ENCODE results near the gene PRDM11.

PRDM11 gene

DNA sequence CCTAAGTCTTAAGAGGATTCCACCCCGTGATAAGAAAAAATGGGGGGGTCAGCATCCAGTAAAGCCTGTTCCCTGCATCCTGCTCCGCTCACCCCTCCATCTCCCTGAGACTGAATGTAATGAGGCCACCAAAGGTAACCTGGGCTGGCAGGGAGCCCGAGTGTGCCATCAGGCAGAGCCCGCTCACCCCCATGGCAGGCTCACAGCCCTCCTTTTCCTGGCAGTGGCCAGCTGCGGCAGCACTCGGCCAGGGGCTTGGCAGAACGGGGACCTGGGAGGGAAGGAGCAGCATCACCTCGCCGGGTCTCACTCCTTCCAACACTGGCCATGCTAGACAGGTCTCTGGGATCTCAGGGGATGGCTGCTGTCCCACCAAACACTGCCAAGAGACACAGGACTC is 64.4 kb downstream of the PRDM11 start:
- no peak for DNase-seq (ENCODE audit: low read depth)

DNA sequence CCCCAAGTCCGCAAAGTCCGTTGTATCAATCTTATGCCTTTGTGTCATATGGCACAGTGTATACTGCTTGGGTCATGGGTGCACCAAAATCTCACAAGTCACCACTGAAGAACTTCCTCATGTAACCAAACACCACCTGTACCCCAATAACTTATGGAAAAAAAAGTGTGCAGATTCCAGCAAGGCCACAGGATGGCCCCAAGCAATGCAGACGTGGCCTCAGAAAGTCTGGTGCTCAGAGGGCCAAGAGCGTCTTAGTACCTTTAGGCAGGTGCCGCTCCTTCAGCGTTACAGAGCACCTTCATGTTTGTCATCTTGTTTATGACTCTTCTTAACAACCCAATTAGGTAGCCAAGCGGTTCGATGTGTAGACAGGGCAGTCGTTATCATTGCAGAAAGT is 65.3 kb downstream of the PRDM11 start:
- no peak for DNase-seq (ENCODE audit: low read depth)

DNA sequence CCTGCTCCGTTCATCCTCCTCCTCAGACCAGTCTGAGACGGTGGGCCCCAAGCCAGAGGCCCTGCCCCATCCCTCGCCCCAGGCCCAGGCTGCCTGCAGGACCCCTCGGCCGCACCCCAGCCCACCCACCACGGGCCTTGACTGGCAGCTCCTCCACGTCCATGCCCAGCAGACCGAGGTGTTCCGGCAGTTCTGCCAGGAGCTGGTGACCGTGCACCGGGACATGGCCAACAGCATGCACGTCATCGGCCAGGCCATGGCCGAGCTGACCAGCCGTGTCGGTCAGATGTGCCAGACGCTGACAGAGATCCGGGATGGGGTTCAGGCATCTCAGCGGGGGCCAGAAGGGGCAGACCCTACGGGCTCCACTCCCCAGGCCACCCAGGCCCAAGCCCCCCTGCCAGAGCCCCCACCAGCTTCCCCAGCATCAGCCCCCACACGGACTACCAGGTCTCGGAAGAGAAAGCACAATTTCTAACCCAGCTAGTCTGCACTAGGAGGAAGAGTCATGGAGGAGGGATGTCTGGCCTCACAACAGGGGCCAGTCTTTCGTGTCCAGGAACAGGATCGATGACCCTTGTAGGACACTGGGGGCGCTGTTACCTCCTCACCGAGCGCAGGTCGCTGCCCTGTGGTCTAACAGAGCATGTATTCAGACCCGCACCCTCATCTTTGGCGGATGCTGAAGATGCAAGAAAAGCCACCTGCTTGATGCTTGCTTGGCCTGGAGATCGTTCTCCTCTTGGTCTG is 66.3 kb downstream of the PRDM11 start:
- no peak for DNase-seq (ENCODE audit: low read depth)

DNA sequence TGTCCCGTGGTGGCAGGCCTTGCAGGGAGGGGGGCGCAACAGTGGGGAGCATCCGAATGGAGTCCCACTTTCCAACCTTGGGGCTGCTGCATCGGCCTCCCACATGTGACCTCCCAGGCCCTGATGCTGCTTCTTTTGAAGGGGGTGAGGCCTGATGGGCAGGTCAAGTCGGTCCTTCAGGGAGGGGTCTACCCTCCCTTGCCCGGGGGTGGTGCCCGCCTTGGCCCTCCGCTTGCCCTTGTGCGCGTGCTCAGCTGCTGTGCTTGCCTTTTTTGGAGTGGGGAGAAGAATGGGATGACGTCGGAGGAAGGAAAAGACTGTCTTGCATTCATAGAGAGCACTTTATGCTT is 66.9 kb downstream of the PRDM11 start:
- no peak for DNase-seq (ENCODE audit: low read depth)

DNA sequence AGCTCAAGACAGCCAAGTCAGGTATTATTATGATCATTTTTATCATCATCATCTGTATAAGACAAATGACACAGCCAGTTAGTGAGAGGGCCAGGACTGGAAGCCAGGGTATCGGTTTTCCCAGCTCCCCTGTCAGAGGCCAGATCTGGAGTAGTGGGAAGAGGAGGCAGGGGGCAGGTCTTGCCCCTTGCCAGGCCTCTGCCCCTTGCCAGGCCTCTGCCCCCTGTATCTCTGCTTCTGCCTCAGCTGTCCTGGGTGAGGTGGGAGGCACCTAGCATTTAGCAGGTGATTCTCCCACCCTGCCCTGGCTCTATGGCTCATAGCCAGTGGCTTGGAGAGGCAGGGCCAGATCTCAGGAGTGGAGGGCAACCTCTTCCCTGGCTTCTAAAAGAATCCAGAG is 67.3 kb downstream of the PRDM11 start:
- no peak for DNase-seq (ENCODE audit: low read depth)

DNA sequence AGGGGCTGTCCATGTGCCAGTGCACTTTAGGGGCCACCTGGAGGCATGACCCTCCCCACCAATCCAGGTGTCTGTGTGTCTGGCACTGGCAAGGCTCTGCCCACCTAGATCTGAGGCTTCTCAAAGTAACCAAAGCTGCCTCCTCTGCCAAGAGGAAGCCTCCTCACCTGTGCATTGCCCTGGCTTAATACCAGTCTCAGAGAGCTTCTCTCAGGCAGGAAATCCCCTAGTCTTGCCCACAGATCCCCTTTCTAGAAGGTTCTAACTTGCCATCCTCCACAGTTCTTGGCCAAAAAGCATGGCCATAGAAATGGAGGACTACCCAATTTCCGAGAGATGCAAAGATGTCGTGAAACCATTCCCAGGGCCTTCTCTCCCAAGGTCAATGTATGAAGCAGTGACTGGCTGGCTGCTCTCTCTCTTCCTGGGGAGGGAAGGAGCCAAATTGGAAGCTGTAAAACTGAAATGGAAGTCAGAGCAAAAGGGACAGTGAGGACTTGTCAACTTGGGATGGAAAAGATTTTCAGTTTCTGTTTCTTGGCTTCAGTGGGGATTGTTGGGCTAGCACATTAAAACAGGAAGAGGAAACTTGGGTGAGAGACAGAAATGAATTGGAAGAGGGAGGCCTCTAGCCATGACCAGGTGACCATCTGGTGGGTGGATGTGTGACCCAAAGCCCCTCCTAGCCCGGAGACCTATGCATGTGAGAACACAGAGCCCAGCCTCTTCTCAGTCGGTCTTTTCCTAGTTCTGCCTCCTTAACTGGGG is 68.8 kb downstream of the PRDM11 start:
- DNase-seq (ENCODE audit: low read depth) = no peak

DNA sequence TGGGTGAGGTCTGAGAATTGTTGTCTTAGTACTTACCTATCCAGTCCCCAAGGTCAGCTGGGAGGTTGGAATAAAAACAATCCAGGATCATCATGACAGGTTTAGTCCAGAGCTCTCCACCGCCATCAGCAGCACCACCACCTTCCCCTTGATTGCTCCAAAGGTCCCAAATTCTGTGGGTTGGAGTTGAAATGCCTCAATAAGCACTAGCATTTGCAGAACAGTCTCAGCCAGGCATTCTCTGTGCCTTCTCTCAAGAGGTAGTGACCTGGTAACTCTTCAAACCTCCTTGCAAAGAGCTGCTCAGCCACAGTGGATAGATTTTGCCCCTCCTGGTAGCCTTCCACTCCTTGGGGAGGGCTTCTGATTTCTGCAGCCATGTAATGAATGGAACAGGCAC is 69.6 kb downstream of the PRDM11 start:
- DNase-seq (ENCODE audit: low read depth) = no peak

DNA sequence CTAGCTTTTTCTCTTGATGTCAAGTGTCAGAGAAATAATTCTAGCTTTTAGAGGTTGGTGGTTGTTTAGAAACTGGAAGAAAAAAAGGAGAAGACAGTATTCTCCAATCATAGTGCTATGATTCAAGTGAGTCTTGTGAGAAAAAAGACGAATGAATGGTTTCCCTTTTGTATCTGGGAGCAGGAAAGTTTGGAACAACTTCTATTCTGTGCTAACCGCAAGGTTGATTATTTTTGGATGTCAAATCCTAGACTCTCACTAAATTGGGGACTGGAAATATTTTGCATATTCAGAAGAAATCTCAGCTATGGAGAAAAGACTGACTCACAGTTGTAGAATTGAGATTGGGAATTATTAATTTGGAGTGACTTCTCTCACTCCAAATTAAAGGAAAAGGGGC is 70.5 kb downstream of the PRDM11 start:
- DNase-seq (ENCODE audit: low read depth) = no peak

DNA sequence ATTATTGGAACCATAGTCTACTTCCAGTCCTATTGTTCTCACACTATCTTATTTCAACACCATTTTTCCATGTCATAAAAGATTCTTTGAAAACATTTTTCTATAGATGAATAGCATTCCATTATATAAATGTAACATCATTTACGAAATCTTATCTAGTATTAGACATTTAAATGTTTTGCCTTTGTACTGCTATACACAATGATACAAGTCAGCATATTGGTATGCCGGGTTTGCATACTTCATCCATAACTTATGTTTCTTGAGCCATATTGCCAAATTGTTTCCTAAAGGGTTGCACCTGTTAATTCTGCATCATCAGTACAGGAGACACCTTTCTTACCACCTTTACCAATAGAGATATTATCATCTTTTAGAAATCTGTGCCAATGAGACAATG is 71.6 kb downstream of the PRDM11 start:
- DNase-seq (ENCODE audit: low read depth) = no peak

DNA sequence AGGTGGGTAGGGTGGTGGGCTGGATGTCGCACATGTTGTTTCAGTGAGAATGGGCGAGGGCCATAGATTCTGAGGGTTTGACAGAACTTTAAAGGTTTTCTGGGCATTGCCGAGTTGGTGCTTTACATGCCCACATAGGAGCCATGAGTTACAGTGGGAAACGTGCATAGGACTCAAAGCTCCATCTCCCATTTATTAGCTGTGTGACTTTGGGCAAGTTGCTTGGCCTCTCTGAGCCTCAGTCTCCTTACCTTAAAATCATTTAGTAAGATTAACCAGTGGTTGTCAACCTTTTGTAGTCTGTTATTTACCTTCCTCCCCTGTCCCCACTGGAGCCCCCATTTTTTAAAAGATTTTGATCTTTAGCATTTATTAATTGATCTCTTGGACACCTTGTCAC is 72.3 kb downstream of the PRDM11 start:
- no peak for DNase-seq (ENCODE audit: low read depth)

DNA sequence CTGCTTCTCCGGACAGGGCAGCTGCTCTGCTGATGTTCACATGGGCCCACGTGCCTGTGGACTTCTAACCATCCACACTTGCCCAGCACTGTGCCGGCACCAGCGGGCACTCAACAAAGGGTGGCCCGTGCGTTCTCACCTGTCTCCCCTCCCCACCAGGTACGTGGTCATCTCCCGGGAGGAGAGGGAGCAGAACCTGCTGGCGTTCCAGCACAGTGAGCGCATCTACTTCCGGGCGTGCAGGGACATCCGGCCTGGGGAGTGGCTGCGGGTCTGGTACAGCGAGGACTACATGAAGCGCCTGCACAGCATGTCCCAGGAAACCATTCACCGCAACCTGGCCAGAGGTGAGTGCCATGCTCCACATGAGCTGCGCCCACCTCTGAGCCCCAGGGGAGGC is 73.0 kb downstream of the PRDM11 start:
- DNase-seq (ENCODE audit: low read depth) = no peak

DNA sequence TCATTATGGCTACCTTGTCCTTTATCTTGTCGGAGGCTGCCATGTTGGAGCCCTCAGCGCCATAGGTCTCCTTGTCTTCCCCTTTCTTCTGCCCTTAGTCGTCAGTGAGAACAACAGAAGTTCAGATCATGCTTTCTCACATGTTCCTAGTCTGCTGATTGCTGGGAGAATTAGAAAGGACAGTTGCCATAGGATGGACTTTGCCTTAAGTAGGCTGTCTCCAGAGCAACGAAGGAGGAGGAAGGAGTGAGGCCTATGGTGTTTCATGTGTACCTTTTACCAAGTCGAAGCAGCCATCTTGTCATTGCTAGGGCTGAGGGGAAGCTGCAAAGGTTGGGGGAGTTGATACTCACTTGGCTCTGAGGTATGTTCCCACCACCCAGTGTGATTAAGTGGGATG is 77.1 kb downstream of the PRDM11 start:
- no peak for DNase-seq (ENCODE audit: low read depth)

DNA sequence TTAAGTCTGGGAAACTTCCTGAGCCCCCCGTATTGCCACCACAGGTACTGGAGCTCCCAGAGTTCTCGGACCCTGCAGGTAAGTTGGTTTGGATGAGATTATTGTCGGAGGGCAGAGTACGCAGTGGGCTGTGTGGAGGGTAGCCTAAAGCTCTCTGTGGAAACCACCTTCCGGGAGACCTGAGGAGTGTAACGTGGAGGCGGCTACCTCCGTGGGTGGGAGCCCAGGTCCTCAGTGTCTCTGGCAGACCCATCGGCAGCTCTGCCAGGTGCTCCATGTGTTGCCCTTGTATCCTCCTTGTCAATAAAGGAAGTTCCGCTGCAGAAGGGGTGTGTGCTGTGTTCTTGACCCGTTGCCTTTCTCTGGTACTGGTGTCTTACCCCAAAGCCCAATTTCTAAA is 78.3 kb downstream of the PRDM11 start:
- DNase-seq (ENCODE audit: low read depth) = no peak

DNA sequence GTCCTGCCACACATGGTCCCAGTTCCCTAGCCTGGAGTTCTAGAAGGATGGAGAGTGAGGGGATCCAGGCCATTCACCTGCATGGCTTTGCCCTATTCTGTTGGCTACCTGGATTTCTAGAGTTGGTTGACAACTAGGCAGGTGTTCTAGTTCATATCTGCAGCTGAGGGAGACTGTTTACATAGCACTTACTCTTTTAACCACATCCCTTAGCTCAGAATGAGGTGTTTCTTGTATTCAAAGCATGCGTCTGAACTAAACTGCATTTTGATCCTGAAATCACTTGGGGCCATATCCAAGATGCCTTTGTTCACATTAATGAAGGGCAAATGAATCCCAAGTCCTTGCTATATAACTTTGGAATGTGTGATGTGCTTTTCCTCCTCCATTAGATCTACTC is 78.8 kb downstream of the PRDM11 start:
- no peak for DNase-seq (ENCODE audit: low read depth)

DNA sequence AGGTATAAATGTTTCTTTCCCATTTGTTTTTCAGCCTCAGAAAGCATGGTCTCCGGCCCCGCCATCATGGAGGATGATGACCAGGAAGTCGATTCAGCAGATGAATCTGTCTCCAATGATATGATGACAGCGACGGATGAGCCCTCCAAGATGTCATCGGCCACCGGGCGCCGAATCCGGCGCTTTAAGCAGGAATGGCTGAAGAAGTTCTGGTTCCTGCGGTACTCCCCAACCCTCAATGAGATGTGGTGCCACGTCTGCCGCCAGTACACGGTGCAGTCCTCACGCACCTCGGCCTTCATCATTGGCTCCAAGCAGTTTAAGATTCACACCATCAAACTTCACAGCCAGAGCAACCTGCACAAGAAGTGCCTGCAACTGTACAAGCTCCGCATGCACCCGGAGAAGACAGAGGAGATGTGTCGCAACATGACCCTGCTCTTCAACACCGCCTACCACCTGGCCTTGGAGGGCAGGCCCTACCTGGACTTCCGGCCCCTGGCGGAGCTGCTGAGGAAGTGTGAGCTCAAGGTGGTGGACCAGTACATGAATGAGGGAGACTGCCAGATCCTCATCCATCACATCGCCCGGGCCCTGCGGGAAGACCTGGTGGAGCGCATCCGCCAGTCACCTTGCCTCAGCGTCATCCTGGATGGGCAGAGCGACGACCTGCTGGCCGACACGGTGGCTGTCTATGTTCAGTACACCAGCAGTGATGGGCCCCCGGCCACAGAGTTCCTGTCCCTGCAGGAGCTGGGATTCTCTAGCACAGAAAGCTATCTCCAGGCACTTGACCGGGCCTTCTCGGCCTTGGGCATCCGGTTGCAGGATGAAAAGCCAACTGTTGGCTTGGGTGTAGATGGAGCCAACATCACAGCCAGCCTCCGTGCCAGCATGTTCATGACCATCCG is 79.8 kb downstream of the PRDM11 start:
- DNase-seq (ENCODE audit: low read depth) = no peak

DNA sequence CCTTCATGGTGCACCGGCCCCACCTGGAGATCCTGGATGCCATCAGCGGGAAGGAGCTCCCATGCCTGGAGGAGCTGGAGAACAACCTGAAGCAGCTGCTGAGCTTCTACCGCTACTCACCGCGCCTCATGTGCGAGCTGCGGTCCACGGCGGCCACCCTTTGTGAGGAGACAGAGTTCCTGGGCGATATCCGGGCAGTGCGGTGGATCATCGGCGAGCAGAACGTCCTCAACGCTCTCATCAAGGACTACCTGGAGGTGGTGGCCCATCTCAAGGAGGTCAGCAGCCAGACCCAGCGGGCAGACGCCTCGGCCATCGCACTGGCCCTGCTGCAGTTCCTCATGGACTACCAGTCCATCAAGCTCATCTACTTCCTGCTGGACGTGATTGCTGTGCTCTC is 80.5 kb downstream of the PRDM11 start:
- DNase-seq (ENCODE audit: low read depth) = no peak

DNA sequence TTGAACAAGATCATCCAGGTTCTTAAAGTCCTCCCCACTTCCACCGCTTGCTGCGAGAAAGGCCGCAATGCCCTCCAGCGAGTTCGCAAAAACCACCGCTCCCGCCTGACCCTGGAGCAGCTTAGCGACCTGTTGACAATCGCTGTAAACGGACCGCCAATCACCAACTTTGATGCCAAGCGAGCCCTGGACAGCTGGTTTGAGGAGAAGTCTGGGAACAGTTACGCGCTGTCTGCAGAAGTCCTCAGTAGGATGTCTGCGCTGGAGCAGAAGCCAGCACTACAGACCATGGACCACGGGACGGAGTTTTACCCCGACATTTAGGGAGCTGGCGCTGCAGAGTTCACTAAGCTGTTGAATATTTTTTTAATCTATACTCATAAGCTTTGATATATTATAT is 81.4 kb downstream of the PRDM11 start:
- DNase-seq (ENCODE audit: low read depth) = no peak

DNA sequence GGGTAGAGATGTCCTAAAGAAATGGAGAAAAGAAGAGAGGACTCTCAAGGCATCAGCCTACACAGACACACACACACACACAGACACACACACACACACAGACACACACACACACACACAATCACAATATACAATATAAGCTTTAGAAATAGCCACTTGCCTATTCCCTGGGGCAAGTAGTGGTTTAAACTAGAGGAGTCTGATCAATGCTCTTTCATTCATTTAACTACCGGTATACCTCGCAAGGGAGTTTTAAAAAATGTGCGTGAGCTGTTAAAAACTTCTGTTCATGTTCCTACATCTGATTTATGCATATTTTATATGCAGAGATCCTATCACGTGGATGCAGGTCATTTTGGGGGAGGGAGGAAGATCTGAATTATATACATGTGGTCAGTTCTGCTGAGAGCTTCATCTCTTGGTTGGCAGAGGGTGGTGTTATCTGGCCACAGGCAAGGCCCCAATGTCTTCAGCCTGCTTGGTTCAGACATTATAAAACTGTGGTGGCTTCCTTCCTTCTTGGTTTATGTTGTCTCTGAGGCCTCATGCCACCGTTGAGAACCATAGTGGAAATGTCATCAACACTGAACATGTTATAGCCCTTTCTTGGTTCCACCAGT is 83.1 kb downstream of the PRDM11 start:
- no peak for DNase-seq (ENCODE audit: low read depth)

DNA sequence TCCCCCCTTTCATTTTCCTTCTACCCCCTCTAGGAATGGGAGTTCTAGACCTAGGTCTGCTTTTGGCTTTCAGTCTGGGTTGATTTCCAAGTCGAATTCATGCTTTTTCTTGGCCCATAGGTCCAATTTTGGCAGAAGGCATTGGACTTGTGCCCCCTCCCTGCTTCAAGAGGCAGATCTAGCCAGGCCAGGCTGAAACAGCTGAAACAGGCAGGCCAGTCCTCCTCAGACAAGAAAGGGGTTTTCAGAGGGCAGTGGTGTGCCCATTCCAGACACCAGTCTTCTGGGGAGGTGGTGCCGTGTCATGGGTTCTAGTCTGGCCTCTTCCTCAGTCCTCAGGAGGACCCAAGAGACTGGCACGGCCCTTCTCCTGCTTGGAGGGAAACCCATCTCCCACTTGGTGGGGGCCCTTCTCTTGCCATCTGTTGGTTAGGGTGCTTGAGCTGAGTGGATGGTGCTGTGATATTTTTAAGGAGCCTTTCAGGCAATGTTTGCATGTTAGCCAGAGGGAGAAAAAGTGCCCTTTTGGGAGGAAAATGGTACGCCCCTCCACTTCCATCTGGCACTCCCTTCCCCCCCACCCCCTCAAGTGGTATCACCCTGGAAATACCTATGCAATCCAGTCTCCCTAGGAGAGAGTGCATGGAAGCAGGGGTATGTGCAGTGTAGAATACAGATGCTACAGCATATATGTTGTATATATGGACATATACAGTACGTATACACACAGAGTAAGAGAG is 86.1 kb downstream of the PRDM11 start:
- no peak for DNase-seq (ENCODE audit: low read depth)

DNA sequence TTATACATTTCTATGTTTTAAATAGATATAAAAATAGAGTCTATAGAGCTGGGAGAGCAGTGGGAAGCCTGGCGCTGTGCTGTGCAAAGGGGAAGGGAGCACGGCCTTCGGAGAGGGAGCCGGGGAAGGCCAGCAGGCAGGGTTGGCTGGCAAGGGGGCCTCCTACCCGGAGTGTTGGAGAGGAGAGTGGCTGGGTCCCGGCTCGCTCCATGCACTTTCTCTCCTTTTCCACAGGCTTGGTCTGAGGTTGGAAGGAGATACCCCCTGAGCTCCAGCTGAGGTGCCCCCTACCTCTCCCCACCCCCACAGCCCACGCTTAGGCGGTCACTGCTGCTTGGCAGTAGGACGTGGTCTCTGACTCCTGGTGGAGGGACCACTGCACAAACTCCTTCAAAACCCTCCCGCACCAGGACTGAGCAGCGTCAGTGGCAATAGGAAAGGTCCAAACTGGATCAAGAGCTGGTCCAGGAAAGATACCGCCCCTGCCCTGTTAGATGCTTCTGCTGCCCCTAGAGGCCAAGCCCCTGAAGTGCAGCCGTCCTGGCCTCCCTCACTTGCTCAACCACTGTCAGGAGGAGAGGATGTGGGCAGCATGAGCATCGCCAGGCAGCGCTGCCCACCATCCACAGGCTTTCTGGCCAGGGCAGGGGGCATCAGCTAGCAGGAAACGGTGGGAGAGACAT is 86.8 kb downstream of the PRDM11 start:
- DNase-seq (ENCODE audit: low read depth) = peak; percentile 30

DNA sequence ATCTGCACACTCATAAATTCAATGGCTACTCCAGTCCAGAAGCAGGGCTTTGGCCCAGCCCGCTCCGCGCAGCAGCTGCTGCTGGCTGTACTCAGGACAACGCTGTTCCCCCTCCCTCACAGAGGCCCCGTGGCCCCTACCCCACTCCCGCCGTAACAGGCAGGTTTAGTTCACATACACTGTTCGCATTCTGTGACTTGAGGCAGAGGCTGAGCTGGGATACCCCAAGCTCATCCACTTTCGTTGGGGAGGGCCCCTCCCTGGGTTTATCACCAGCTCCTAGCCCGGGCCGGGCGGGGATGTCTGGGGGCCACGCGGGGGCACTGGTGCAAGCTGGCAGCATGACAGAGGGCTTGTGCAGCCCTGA is 87.3 kb downstream of the PRDM11 start:
- no peak for DNase-seq (ENCODE audit: low read depth)
